NOMO-1 (cell line): ENCODE measurements around the gene IL1RL1.
A peak's percentile ranks its signal among the peaks of the same experiment; 100 is the strongest.

Experiments used
- DNase-seq, 2 experiments: peaks; one replicate each; lab custom pipeline; 2025; ENCODE audit not compliant: unreplicated experiment in 2 of 2; lab: John Stamatoyannopoulos, UW

IL1RL1 gene

DNA sequence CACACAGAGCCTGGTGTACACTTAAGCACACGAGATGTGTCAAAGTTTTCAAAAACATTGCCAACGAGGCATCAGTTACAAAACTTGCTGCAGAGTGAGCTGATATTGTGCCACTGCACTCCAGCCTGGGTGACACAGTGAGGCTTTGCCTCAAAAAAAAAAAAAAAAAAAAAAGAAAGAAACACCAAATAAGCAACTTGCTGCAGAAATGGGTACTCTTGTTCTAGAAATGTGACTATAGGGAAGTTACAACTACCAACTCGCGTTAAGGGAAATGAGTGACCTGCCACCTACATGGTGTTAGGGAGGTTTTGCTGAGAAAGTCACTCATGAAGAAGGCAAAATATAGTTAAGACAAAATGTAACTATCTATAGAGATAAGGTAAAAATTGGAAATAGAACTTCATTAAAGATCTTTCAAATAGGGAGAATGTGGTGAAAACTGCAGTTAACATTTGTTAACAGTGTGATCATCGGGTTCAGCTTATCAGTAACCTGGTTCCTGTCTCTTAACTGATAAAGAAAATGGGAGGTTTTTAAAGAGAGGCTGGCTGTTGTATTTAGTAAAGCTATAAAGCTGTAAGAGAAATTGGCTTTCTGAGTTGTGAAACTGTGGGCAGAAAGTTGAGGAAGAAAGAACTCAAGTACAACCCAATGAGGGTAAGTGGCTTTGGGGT is at the start of gene IL1RL1:
Gene IL1RL1, plus strand, starts transcription at position 600 of the 677 bp plus-strand sequence. CDS start 26,702 bp downstream, outside the sequence.
- peak; percentile 44 to 62 for DNase-seq

DNA sequence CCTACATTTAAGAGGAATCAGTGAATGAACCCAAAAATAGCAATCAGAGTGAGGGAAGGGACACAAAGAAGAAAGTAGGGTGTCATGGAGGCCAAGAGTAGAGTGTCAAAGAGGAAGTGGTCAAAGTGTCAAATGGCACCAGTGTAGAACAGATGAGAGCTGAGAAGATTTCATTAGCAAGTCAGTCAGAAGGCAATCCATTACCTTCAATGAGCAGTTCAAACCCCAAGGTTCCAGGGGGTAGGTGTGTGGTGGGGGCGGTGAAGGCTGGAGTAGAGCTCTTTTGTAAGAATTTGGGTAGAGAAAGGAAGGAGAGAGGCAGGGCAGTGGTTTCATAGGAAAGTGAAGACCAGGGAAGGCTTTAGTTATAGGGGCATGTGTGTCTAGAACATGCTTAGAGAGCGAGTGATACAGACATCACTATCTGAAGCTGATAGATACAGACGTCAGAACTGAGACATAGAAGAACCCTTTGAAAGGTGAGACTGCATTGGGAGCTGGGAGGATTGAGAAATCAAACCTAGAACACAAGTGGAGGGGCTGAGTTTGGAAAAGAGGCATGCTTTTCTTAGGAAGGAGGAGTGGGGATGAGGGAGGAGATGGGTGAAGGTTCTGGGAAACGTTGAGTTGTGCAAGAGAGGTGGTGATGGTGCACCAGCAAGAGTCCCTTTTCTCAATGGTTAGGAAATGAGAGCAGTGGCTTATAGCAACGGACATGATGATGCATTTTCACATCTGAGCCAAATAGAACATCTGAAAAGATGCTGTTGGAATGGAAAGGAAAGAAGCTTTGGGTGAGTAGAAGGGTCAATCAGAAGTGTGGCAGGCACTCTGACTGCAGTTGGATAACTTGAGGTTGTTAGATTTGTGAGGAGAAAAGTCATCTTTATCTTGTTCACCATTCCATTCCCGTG is 48.9 kb upstream of the IL1RL1 start:
- peak in 1 of 2 experiments; percentile 29 for DNase-seq

DNA sequence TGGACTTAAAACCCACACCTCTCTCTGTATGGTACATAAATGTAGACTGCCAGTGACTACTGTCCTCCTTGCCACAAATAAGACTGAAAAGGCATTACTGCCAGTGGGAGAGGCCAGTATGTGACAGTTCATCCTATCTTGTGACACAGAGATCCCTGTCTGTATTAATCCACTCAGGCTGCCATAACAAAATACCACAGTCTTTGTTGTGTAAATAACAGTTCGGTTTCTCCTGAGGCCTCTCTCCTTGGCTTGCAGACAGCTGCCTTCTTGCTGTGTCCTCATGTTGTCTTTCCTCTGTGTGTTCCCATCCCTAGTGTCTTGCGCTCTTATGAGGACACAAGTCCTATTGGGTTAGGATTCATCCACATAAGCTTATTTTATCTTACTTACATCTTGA is 46.4 kb upstream of the IL1RL1 start:
- no peak for DNase-seq

GRCh38 chr2:102266204-102266603 is 45.2 kb upstream of the IL1RL1 start:
- DNase-seq = peak in 1 of 2 experiments; percentile 35

GRCh38 chr2:102267774-102268173 is 43.6 kb upstream of the IL1RL1 start:
- DNase-seq = no peak

DNA sequence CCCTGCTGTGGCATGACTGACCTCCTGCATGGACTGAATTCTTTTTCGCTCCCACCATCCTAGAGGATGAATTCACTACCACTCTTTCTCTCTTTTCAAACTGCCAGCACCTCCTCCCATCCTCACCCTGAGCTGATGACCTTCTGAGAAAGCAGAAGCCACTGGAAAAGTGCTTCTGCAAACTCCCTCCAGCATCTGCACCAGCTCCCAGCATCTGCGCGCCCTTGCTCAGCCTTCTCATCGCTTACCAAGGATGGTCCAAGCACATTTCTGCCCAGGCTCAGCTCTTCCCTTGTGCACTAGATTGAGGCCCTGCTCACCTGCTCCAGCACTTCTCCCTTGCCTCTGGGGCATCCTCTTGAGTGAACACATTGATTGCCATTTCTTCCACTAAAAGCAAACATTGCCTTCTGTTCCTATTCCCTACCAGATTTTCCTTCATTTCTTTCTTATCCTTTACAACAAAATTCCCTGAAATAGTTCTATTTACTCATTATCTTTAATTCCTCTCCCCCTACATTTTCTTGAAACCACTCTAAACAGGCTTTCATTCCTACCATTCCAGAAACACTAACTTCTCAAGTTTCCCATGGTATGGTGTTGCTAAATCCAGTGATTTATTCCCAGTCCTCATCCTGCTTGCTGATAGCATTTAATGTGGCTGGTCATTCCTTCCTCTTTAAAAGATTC is 42.7 kb upstream of the IL1RL1 start:
- no peak for DNase-seq

DNA sequence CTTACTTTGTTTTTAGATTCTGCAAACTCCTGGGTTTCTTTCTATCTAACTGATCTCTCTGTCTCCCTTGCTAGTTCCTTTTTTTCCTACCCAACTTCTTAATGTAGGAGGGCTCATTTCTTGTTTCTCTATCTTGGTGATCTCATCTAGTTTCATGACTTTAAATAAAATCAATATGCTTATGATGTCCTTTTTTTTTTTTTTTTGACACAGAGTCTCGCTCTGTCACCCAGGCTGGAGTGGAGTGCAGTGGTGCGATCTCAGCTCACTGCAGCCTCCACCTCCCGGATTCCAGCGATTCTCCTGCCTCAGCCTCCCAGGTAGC is 42.2 kb upstream of the IL1RL1 start:
- peak in 1 of 2 experiments; percentile 56 for DNase-seq

- DNase-seq = peak; percentile 19 to 54
Observed at GRCh38 chr2:102271844-102272243, 39.5 kb upstream of the IL1RL1 start.

GRCh38 chr2:102273619-102274211 is 37.6 kb upstream of the IL1RL1 start:
- peak in 1 of 2 experiments; percentile 59 for DNase-seq

GRCh38 chr2:102276549-102277201 is 34.7 kb upstream of the IL1RL1 start:
- no peak for DNase-seq

GRCh38 chr2:102277202-102277700 is 34.1 kb upstream of the IL1RL1 start:
- no peak for DNase-seq

DNA sequence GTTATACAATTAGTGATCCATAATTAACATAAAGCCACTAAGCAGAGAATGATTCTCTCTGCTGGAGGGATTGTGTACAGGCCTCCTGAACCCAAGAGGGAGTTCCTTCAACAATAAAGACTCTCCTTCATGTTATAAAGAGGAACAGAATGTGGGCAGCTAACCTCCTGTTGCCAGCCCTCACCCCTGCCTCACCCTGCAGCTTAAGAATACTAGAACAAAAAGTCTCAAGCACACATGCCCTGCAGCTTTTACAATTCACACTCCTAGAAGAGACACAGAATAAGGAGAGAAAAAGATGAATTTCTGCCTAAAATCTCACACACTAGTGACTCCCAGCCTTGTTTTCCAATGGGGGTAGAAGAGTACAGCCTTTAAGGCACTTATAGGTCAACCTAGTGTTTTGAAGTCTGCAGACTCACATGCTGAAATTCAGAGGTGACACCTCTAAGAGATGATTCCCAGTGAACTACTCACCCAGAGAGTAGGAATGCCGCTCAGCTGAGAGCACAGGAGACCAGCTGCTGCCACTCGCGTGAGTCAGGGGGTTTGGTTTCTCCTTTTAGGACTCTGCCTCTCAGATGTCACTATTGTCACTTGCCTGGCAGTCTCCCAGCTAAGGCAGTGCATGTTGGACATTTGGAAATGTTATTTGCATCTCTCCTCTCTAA is 32.5 kb upstream of the IL1RL1 start:
- peak; percentile 30 to 52 for DNase-seq

DNA sequence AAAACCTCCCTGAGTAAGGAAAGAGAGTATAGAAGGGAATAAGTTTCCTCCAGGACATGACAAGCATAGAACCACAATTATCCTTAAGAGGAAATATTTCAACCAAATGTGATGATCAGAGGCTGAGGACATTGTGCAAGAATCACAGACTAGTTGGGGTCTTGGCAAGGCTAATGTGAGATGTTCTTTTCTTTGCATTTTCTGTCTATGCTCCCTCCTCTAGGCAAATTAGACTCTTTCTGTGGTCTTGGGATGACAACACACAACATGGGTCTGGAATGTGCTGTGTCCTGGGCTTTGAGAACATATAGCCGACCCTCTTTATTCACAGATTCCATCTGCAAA is 32.0 kb upstream of the IL1RL1 start:
- DNase-seq = no peak

DNA sequence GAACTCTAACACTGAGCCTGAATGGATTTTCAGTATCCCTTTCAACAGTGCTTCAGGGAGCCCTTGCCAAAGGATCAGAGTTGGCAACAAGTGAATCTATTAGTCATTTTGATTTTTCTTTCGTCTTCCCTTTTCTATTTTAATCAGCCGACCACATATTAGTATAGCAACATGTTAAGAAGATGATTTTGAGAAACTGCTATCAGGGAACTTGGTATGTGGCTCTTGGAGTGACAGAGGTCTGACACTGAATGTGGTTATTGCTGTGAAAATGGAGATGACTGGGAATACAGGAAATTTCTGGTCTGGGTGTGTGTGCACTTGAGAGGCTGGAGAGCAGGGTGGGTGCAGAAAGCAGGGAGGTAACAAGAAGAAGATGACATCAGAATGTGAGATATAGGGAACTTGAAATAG is 28.7 kb upstream of the IL1RL1 start:
- DNase-seq = peak; percentile 40 to 87

GRCh38 chr2:102283996-102284395 is 27.4 kb upstream of the IL1RL1 start:
- DNase-seq = peak in 1 of 2 experiments; percentile 73

- no peak for DNase-seq
Observed at GRCh38 chr2:102284611-102285010, 26.8 kb upstream of the IL1RL1 start.

DNA sequence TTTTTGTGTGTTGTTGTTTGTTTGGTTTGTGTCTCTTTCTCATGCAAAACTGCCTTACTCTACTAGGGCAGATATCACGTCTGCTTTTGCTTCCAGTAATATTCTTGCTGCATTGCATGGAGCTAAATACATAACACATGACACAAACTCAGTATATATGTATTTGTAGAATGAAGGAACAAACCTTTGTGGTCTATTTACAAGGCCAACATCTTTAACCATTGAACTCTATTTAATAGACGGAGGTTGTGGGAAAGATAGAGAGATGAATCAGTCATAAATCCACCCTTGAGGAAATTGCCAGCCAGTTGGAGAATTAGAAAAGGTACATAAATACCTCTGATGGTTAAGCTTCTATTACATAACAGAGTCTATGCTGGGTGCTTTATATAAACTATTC is 26.0 kb upstream of the IL1RL1 start:
- no peak for DNase-seq

- no peak for DNase-seq
Observed at GRCh38 chr2:102286041-102286440, 25.3 kb upstream of the IL1RL1 start.

GRCh38 chr2:102289129-102289528 is 22.2 kb upstream of the IL1RL1 start:
- DNase-seq = no peak

DNA sequence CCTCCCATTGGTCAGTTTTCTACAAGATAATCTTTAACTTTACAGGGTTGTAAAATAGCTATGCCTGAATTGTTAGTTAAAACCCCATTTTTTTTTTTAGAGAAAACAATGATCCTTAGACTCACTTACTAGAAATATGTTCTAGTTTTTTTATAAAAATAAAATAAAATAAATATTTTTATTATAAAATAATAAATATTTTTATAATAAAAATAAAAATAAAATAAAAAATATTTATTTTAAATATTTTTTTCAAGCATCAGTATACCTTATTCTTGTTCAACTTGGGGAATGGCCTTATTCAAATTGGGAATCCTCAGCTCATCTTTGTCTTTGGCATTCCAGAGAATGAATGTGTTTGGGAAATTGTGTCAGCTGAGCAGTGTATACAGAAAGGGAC is 20.8 kb upstream of the IL1RL1 start:
- no peak for DNase-seq
